Stimulated activated CD4-positive, alpha-beta T cell treated with anti-CD3 and anti-CD28 coated beads, Interleukin-4, amount 100 ng/mL, for 24 hours (primary cell): ENCODE measurements around the gene TM9SF2.
A peak's percentile ranks its signal among the peaks of the same experiment; 100 is the strongest.
"Not testable (repeated sequence)": the region's sequence is repeated elsewhere in the genome, so short reads cannot be mapped to it uniquely, and the experiment has no call there.

ENCODE experiments used
- DNase-seq: peaks from one replicate; pipeline ENCODE4 v3.0.0-alpha.2; 2020

The TM9SF2 gene

DNA sequence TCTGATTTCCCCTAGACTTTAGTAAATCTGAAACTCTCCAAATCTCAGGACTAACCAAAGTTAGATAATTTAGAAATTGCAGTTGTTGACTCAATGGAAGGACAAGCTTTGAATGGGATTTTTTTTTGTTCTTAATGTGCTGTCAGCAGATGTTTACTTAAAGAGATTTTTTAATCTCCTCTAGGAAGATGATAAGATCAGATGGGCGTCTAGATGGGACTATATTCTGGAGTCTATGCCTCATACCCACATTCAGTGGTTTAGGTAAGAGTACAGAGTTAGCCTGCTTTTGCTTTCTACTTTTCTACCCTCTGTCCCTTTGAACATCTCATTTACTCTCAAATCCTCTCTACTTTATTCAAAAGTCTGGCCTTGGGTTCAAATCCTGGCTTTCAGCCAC is 39.3 kb downstream of the TM9SF2 start:
- no peak for DNase-seq

DNA sequence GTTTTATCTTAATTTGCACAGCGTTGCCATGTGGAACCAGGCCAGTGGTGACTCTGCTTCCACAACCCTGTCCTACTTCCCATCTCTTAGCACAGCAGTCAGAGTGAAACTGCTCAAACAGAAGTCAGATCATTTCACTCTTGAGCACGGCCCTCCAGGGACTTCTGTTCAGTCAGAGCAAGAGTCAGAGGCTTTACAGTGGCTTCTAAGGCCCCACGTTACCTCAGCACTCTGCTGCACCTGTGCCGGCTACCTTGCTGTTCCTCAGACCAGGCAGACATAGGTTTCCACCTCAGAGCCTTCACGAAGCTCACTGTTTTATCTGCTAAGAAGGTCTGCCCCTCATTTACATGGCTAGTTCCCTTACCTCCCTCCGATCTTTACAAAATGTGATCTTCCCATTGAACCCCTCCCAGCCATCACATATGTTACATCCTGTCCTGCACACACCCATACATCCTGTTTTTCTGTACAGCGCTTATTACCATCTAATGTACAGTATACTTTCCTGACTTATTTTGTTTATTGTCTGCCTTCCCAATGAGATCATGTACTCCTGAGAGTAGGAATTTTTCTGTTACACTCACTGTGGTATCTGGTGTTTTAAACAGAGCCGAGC is 41.6 kb downstream of the TM9SF2 start:
- peak; percentile 60 for DNase-seq

DNA sequence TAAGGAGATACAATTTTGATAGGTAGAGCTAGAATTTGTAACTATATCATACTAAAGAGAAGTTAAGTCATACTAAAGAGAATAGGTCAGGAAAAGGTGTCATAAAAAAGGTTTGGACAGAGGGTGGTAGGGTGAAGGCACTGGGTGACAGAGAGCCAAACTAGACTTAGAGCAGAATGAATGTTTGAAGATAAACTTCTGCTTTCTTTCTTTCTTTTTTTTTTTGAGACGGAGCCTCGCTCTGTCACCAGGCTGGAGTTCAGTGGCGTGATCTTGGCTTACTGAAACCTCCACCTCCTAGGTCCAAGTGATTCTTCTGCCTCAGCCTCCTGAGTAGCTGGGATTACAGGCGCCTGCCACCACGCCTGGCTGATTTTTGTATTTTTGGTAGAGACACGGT is 44.1 kb downstream of the TM9SF2 start:
- no peak for DNase-seq

DNA sequence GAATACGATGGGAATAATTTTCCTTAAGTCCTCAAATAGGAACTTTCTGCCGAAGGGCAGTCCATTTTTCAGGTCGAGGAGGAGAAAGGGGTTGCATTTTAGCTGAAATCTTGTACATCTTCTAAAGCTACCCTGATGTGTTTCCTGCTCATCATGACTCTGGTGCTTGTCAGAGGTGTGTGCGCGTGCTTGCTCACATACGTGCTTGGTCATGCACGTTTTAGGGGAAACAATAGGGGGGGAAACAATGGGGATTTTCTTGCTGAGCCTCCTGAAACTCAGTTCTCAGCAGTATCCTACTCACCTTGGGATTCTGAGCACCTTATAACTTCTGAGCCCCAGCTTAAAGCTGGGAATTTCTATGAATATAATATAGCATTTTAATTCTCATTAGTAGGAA is 44.7 kb downstream of the TM9SF2 start:
- no peak for DNase-seq

DNA sequence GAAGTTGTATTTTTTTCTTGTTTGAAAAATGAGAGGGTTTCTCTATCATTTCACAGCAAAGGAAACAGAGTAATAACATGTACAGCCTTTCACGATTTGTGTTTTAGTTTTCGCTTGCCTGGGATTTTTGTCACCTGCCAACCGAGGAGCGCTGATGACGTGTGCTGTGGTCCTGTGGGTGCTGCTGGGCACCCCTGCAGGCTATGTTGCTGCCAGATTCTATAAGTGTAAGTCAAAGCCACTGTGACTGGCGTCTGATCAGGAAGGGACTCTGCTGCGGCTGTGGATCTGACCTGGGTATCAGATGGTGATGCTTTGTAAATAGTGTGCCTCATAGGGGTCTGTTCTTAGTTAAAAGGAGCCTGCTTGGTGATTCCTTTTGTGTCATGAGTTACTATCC is 45.6 kb downstream of the TM9SF2 start:
- DNase-seq = no peak

DNA sequence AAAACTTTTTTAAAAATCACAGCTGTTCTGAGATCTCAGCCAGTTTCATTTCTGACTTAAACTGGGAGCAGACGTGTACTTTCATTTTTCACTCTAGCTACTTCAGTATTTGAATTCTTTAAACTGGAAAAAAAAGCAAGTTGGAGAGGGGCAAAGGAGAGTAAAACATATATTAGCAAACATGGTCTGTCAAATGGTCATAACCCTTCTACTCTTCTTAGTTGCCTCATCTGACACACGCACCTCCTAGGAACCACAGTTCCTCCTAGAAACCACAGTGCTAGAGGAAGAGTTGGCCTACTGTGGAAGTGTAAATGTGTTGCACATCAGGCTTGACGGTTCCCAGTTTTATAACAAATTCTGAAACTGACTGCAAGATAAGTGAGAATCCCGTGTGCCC is 47.2 kb downstream of the TM9SF2 start:
- DNase-seq = no peak

DNA sequence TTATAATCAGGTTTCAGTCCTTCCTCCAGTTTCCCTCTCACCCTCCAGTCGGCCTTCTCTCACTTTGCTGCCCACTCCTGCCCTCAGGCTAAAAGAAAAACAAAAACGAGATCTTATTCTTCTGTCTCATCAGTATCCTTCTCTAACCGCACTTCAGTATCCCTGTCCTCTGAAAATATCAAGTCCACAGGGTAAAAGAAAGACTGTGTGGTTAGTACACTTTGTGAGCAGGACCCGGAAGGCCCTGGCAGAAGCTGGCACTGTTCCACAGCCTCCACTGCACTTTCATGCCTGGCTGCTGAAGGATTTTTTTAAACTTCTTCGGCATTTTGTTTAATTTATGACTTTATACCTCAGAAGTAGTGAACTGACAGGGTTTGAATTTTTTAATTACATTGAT is 51.8 kb downstream of the TM9SF2 start:
- no peak for DNase-seq

DNA sequence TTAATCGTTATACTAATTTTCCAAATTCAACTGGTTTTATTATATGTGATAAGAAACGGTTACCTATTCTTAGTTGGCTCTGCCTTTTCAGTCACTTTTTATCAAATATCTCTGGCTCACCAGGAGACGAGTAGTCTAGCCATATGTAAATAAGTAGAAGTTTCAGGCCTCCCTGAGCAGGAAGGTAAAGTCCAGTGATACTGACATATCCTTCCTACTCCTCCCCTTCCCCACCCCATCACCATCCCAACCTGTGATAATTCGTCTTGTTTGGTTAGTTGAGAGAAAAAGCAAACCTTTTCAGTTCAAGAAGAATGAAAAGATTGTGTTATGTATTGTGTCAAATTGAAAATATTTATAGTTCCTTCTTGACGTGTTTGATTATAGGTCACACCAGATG is 53.9 kb downstream of the TM9SF2 start:
- DNase-seq = no peak

DNA sequence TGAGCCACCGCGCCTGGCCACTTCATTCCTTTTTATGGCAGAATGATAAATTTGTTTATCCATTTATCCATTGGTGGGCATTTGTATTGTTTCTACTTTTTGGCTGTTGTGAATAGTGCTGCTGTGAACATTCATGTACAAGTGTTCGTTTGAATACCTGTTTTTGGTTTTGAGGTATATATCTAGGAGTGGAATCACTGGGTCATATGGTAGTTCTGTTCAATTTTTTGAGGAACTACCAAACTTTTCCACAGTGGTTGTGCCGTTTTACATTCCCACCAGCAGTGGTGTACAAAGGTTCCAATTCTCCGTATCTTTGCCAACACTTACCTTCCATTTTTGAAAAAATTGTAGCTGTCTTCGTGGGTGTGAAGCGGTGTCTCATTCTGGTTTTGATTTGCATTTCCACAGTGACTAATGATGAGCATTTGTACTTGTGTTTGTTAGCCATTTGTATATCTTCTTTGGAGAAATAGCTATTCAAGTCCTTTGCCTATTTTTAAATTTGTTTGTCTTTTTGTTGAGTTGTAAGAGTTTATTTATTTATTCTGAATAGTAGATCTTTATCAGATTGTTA is 55.7 kb downstream of the TM9SF2 start:
- DNase-seq = no peak

DNA sequence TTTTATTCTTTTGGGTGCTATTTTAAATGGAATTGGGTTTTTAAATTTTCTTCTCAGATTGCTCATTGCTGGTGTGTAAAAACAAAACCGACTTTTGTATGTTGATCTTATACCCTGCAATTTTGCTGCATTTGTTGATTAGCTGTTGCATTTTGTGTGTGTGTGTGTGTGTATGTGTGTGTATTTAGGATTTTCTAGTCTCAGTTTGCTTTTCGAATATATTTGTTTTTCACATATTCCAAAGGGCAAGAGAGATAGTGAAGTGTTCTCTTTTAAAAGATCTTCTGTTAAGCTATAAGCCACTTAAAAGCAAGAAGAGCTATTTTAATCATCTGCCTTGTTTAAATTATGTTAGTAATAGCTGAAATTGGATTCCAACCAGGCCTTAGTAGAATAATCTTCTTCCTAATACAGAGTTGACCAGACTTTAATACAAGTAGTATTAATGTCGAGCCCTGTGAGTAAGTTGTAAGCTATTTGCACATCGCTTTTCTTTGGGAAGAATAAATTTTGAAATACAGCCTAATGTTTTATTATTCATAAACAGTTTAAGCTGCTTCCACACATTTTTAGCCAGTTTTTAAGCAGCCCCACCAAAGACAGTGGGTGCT is 57.4 kb downstream of the TM9SF2 start:
- no peak for DNase-seq

DNA sequence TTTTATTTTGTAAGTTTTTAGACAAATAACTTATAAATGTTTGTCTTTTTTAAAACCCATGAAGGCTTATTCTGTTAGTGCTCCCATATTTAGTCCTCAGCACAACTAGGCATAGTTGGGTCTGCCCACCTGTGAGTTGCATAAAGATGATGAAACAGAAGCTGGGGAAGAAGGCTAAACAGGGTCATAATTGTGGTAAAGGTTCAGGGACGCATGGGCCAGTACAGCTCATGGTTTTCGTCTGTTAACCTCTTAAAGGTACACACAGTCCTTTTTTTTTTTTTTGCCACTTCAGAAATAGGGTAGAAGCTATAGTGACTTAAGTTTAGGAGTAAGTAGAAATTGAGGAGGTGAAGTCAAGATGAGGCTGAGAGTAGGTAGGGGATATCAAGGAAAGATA is 58.3 kb downstream of the TM9SF2 start:
- DNase-seq = no peak

DNA sequence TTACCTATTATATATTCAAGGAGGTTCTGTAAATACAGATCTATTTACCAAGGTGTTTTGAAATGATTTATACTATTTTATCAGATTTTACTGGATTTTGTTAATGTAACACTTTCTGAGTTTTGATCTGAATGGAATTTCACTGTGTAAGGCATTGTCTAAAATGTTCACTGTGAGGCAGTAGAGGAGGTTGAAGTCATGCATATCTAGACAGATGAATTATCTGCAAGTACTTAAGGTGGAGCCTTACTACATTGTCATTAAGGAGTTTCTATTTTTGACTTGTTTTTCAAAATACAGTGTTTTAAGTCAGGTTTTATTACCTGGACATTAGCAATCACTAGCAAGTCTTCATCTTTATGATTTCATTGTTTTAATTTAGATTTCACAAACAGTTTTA is 62.1 kb downstream of the TM9SF2 start:
- no peak for DNase-seq

DNA sequence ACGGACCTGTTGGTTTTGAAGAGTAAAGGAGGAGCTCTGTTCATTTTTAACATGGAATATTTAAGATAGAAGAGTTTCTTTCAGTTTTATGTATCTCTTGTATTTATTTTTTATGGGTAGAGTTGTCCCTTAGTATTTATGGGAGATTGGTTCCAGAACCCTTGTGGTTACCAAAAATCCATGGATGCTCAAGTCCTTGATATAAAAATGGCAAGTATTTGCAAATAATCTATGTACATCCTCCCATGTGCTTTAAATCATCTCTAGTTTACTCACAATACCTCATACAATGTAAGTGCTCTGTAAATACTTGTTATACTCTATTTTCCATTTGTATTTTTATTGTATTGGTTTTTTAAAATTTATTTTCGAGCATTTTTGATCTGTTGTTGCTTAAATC is 63.1 kb downstream of the TM9SF2 start:
- no peak for DNase-seq

DNA sequence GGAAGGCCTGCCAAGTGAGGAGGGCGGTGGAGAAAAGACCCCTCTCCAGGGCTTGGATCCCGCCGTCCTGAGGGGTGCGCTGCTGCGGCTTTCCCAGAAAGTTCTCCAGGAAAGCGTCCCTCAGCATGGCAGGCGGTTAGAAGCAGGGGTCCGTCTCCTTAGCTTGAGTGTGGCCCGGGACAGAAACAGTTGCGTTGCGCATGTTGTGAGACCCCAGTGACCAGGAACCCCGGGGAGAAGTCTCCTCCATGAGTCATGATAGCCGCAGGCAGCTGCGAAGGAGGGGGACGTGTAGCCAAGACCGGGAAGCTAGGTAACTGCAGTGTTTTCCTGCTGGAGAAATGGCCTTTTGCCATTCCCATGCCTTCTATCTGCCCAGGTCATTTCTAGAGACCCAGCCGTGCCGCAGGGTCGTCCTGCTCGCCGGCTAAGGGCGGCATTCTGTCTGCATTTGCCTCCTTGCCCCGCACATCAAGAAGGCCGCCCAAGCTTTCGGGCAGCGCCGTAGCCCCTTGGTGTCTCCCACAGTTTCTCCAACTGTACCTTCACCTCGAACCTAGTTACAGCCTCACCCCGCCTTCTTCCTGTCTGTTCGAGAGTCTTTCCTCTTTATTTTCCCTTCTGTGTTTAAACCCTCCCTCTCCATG is 64.3 kb downstream of the TM9SF2 start:
- no peak for DNase-seq

DNA sequence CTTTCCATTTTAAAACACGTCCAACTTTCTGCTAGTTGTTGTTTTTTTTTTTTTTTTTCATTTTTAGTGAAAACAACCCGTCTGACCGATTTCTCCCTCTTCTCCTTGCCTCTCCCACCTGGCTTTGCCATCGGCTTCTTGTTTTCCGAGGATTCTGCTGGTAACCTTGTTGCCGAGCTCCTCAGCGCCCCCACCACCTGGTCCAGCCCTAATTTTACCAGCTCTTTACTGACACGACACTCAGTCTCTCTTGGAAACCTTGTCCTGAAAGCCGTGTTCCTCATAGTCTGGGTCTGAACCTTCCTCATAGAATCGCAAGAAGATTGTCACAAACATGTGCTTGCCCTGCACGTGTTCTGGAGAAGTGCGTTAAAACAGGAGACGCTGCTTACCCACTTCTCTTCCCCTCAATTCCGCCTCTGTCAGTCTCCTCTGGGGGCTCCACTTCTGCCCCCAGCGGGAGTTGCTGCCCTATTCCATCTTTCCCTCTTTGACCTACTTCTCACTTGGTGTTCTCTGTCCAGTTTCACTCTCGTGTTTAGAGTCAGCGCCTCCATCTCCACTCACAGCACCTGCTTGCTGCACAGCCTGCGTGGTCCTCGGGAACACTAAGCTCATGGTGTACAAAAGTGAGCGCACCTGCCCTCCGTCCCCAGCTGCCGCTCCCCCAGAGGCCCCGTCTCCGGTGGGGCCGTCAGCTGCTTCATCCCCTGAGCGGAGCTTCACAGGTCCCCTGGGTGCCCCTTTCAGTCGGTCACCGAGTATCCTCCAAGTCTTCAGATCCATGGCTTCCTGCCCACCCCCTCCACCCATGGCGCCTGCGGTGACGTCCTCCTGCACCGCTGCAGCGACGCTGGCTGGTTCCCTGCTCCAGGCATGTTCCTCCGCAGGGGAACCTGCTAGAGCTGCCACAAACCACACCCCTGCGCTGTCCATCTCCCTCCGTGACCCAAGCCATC is 65.1 kb downstream of the TM9SF2 start:
- DNase-seq = no peak

DNA sequence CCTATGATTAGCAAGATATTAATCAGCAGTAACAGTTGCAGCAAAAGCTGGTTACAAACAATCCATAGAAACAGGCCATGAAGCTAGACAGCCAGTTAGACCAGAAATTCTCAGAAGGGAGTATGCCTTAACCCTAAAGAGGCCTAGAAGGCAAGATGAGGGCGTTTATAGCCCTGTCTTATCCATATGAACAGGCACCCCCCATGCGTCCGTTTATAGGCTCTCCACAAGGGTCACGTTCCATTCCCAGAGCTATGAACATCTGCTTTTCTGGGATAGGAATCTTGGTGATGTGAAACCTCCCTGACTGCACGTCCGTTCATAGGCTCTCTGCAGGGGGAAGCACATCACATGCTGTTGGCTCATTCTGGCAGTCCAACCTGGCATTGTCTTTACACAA is 67.6 kb downstream of the TM9SF2 start:
- DNase-seq = not testable (repeated sequence)

DNA sequence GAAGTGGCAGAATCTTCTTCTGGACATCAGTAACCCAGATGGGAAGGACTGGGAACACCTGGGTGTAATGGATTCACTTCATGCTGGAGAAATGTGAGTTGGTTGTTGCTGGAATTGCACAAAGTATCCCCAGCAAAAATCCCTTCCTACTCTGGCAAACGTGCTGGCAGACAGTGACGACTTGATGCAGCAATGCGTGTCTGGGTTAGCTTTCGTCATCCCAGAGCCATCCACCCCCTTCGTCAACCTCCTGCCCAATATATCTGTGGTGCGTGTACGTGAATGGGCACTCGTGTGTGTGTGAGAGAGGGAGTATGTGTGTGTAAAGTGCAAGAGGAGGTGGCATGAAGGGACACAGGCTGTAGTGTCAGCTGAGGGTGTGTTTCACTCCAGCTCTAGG is 70.9 kb downstream of the TM9SF2 start:
- DNase-seq = no peak

DNA sequence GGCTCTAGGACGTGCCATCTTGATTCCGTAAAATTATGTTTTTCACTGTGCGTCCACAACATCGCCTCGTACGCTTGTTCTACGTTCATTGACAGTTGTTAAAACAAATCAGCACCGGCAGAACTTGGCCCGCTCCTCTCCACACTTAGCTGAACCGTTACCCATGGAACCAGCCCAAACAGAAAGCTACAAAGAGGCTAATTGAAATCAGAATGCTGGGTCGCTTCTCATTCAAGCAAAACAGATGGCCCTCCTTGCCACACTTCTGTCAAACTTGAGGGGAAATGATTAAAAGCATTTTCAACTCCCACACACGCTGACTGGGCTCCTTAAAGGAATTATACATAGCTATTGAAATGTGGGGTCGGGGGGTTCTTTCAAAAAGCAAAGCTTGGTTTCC is 71.6 kb downstream of the TM9SF2 start:
- DNase-seq = no peak

DNA sequence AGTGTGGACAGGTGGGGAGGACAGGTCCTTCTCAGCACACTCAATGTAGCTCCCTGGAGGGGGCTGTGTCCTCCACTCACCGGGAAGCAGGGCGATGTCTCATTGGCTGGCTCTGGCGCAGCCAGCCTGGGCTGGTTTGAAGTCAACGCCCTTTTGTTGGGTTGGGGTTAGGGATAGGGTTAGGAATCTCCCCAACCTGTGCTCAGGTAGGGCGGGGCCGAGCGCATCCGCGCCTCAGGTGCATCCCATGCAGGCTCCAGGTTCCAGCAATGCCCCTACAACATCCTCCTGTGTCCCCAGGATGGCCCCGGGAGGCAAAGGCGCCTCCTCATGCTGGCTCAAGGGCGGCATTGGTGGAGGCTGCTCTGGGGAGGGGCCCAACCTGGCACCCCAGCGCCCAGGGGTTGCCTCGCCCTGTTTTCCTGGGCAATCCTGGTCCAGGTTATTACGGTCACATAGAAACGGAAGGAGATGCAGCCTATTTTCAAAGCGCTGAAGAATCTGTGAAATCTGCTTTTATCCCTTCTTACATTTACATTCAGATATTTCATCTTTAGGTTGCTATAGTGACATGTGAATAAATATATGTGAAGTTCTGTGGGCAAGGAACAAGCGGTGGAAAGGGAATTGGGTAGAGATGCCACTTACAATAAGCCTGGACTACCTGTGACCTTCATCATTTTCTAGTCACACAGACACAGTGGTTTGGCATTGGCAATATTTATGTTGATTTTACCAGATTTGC is 74.3 kb downstream of the TM9SF2 start:
- no peak for DNase-seq

DNA sequence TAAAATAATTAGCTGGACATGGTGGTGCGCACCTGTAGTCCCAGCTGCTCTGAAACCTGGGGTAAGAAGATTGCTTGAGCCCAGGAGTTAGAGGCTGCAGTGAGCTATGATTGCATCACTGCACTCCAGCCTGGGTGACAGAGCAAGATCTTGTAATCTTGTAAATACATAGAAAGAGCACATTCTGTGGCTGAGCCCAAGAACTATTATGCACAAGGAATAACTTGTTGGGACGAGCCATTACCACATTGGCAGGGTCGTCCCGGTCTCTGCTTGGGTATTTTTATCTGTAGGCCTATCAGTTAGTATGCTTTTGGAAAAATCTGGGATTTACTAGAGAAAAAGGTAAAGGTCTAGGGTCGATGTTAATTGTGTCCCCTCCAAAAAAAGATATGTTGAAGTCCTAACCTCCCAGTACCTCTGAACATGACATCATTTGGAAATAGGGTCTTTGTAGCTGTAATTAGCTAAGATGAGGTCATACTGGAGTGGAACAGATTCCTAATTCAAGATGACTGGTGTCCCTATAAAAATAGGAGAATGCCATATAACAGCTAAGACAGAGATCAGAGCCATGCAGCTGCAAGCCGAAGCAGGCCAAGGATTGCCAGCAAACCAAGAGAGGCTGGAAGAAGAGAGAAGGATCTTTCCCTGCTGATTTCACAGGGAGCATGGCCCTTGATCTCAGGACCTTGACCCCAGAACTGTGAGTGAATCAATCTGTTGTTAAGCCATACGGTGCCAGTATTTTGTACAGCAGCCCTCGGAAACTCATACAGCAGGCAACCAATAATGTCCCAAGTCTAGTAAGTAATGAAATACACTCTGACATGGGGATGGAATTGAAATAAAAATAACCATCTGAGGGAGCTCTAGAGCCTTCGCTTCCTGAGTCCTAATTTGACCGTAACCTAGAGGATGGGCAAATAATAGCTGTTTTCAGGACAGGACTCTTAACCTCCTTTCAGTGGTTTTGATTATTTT is 77.0 kb downstream of the TM9SF2 start:
- DNase-seq = no peak
